Mononuclear cell (primary cell): ENCODE results near the gene DEPP1. TPM values are rescaled to one million over a fixed set of nuclear protein-coding genes. Genes with fewer than 3 reads are reported as not detected.

Source experiments
- H3K27me3 ChIP-seq: 2 replicates; pipeline ENCODE4 v1.6.0; 2011; ENCODE audit warnings: low read length, control low read depth; ENCODE audit not compliant: insufficient read depth
- H3K4me1 ChIP-seq: 2 replicates; pipeline ENCODE4 v1.5.1; 2011; ENCODE audit warnings: mild to moderate bottlenecking, low read length, control low read depth; ENCODE audit not compliant: insufficient read depth
- H3K4me3 ChIP-seq: 2 replicates; pipeline ENCODE4 v1.5.1; 2011; ENCODE audit warnings: mild to moderate bottlenecking, low read length, moderate library complexity
- H3K9me3 ChIP-seq: 2 replicates; pipeline ENCODE4 v1.5.1; 2011; ENCODE audit warnings: low read depth, mild to moderate bottlenecking, control low read depth, low read length
- total RNA-seq: library from RNA; depleted of rRNA; stranded (reverse); fragments of >200 nt; gene quantifications from one replicate; pipeline ENCODE4 v1.2.3, GENCODE V29; 2012

Gene DEPP1
- total RNA-seq, 1 donor = 0.21 TPM

DNA sequence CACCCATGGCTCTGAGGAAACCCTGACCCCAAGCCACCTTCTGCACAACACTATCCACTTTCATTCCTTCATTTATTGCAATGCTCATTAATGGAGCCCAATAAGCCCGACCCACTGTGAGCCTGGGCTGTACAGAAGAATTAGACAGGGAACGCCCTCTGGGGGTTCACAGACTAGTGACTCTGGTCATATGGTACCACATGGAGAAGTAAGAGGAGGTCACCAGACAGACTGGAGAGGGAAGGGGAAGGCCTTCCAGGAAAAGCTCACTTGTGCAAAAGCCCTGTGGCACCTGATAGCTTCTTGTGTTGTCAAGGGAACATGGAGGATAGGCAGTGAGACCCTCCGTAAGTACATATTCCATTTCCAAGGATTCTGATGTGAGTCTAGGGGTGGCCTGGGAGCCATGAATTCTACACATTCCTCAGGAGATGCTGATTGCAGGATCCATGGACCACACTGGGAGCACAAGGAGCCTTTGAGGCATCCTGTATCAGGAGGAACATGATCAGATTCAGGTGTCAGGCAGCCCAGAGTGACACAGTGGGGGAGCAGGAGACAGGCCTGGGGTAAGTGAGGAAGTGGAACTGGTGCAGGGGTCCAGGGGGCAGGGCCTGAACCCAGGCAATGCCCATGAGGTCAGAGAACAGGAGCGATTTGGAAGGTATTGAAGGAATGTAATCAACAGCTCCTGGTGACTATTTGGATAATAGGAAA lies 47.5 kb downstream of the DEPP1 start:
- Histone ChIP-seq H3K9me3 (no peaks in the 10 kb centered on the region), H3K27me3 (no peaks in the 10 kb centered on the region), H3K4me3 (no peak overlapping the region), H3K4me1 (peaks cover 40% of the 10 kb centered on the region)

DNA sequence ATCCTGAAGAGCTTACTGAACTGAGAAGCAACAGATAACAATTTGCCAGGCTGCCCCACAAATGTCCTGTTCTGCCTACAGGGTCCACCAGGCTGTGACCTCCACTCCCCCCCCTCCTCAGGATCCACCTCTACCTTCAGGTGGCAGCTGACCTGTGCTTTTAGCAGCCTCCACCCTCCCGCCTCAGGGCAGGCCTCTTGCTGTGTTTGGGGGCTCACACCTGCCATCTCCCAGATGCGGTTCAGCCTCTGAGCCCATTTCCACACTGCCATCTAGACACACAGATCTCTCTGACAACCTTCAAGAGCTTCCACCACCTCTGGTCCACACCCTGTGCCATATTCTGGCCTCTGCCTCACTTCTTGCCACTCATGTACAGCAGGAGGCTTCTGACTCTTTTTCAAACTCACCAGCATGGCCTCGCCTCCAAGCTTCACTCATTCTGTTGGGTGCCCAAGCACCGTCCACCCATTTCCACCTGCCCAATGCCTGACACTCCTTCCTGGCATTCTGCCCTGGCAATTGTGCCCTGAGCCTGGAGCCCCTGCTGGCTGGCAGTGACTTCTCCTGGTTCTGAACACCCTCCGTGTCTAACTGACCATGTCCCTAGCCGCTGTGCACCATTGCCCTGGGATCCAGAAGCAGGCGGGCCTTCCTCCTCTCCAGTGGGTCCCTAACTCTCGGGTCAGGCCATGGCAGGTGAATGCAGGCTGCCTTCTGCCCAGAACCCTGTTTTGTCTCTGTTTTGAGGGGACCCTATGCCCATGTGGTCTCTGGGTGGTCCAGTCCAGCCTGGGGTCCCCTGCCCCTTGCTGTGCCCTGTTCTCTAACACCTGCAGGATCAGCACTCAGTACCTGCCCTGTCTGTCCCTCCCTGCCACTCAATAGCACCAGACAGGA lies 49.0 kb downstream of the DEPP1 start:
- Histone ChIP-seq H3K9me3 (no peaks in the 10 kb centered on the region), H3K4me1 (peaks cover 25% of the 10 kb centered on the region), H3K27me3 (no peaks in the 10 kb centered on the region), H3K4me3 (no peak overlapping the region)

DNA sequence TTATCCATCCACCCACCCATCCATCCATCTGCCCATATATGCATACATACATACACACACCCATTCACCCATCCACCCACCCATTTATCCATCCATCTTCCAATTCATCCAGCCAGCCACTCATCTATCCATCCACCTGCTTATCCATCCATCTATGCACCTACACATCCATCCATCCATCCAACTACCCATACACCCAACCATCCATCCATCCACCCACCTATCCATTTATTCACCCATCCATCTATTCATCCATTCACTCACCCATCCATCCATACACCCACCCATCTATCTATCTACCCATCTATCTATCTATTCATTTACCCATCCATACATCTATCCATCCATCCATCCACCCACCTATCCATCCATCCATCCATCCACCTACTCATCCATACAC lies 50.1 kb downstream of the DEPP1 start:
- H3K9me3 ChIP-seq = no peaks in the 10 kb centered on the region
- H3K27me3 ChIP-seq = no peaks in the 10 kb centered on the region
- peaks cover 14% of the 10 kb centered on the region for H3K4me1 ChIP-seq
- H3K4me3 ChIP-seq = no peak overlapping the region

DNA sequence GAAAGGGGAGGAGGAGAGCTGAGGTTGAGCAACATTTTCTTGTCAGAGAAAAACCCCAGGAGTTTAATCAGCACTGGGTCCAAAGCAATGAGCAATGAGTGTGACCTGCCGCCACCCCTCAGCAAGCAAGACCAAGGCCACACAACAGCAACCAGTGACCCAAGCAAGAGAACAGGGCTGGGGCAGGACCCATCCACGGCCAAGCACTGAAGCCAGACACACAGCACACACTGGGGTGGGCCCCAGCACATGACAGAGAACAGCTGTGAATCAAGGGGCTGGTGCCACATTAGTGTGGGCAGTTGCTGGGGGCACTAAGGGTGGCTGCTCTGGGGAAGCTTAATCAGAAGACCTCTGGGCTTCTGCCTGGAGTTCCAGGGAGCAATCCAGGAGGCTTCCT lies 51.3 kb downstream of the DEPP1 start:
- Histone ChIP-seq H3K27me3 (no peaks in the 10 kb centered on the region), H3K9me3 (no peaks in the 10 kb centered on the region), H3K4me3 (no peak overlapping the region), H3K4me1 (peaks cover 5% of the 10 kb centered on the region)

DNA sequence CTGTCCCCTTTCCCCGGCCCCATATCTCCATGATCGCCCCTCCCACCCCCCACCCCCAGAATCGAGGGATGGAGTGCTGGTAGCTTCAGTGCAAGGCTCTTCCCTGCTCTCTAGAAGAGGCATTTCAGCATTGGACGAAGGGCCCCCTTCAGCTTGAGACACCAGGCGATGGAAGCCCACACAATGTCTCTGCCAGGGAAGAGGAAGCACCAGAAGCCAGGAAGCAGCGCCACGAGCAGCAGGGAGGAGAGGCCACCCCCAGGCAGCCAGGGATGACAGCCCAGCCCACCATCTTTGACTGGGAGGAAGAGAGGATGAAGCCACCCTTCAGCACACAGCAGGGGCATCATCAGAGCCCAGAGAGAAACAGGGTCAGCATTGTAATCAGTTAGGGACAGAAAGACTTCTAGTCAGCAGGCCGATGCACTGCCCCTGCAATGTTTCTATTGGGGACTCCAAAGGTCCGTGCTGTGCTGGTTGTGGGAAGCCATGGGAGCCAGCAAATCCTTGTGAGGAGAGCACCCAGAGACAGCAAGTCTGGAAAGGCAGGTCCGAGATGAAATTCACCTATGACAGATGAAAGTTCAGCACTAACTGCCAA lies 51.8 kb downstream of the DEPP1 start:
- no peaks in the 10 kb centered on the region for H3K9me3 ChIP-seq
- peaks cover 5% of the 10 kb centered on the region for H3K4me1 ChIP-seq
- no peaks in the 10 kb centered on the region for H3K27me3 ChIP-seq
- no peak overlapping the region for H3K4me3 ChIP-seq

Other genes with a start within 250 kb of the DEPP1 start
- not detected for gene TMEM72, start 67.5 kb downstream of the DEPP1 start, total RNA-seq
- gene RASSF4, start 19.0 kb downstream of the DEPP1 start, total RNA-seq = 12.2 TPM
- 24.9 TPM for gene ZNF22, start 22.1 kb upstream of the DEPP1 start, total RNA-seq